ENCODE measurements around the gene NOP14. TPM values are rescaled to one million over a fixed set of nuclear protein-coding genes. Genes with fewer than 3 reads are reported as not detected.

NOP14 gene
- total RNA-seq, 1 experiment from 2014 or later: 33.6 TPM

DNA sequence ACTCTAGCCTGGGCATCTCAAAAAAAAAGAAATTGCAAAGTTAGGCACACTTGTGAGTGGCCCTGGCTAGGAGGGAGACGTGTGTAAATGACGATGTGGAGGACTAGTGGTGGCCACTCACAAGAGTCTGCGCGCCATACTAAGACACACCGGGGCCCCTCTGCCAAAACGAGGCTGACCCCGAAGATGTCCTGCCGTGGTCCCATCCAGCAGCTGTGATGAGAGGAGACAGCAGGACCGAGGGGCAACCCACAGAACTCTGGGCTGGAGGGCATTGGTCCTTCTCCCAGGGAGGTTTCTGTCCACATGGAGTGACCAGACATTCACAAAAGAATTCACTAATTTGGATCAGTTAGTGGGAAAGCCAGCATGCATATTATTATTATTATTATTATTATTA, 47.4 kb downstream of the NOP14 start:
- H3K4me2 ChIP-seq: no peak overlapping the region
- DNase-seq: no peak
- H4K20me1 ChIP-seq (ENCODE audit: insufficient read depth): no peaks in the 10 kb centered on the region
- H3K9me3 ChIP-seq (ENCODE audit: insufficient read depth, low read depth): no peaks in the 10 kb centered on the region
- H3K4me1 ChIP-seq (replicated peaks; ENCODE audit: insufficient read depth): no peaks in the 10 kb centered on the region
- no peaks in the 10 kb centered on the region for H3F3A ChIP-seq (ENCODE audit: insufficient read depth, low read depth)
- H3K79me2 ChIP-seq (ENCODE audit: low read depth): no peaks in the 10 kb centered on the region
- H3K4me3 ChIP-seq: no peak overlapping the region
- no peak for TF ChIP-seq EZH2 (IDR thresholded peaks at IDR 0.05; ENCODE audit: low read depth)
- TF ChIP-seq, protein P1, sequence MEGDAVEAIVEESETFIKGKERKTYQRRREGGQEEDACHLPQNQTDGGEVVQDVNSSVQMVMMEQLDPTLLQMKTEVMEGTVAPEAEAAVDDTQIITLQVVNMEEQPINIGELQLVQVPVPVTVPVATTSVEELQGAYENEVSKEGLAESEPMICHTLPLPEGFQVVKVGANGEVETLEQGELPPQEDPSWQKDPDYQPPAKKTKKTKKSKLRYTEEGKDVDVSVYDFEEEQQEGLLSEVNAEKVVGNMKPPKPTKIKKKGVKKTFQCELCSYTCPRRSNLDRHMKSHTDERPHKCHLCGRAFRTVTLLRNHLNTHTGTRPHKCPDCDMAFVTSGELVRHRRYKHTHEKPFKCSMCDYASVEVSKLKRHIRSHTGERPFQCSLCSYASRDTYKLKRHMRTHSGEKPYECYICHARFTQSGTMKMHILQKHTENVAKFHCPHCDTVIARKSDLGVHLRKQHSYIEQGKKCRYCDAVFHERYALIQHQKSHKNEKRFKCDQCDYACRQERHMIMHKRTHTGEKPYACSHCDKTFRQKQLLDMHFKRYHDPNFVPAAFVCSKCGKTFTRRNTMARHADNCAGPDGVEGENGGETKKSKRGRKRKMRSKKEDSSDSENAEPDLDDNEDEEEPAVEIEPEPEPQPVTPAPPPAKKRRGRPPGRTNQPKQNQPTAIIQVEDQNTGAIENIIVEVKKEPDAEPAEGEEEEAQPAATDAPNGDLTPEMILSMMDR (conservative IDR thresholded peaks at IDR 0.05): no peak
- intact Hi-C loops (cut with micrococcal nuclease; ENCODE audit: unreplicated experiment): no loop called here
- H3K36me3 ChIP-seq (ENCODE audit: low read depth): no peaks in the 10 kb centered on the region
- ChIA-PET CTCF (no interaction called here), POLR2A (ENCODE audit: unreplicated experiment) (no interaction called here)
- BruUV-seq (replicated peaks): no TSS peak
- H3K27me3 ChIP-seq (ENCODE audit: insufficient read depth, low read depth): no peaks in the 10 kb centered on the region
- H3K9me2 ChIP-seq (ENCODE audit: insufficient read depth): no peaks in the 10 kb centered on the region
- H3K27ac ChIP-seq: no peak overlapping the region
- H2AFZ ChIP-seq: no peak overlapping the region

DNA sequence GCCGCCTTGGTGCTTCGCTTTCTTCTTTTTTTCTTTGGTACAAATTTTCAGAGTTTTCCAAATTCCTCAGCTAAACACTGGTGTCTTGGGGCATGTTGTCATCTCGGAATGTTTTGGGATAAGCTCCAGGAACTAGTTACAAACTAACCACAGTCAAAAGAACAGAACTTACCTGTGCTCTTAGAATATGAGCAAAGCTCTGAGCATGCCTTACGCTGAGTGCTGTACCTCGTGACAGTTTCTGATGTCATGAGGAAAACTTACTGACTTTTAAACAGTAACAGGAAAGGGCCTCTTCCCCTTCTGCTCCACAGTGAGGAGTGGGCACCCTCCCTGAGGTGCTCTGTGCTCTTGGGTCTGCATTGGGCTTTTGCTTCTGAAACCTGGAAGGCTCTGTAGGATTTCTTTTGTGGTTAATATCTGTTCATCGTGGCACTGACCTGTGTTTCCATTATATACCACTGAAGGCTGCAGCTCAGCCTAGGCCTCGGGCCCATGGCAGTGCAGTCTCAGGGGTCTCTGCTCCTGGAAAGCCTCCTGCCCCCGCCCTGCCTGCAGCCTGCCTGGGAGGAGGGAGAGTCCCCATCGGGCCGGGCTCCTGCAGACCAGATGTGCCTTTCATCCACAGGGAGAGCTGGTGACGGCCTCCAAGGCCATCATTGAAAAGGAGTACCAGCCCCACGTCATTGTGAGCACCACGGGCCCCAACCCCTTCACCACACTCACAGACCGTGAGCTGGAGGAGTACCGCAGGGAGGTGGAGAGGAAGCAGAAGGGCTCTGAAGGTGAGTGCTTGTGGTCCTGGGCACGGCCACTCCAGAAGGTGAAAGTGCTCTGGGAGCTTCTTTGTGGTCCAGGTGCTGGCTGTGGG, 48.7 kb downstream of the NOP14 start:
- Histone ChIP-seq H3K79me2 (ENCODE audit: low read depth) (no peaks in the 10 kb centered on the region), H3K27me3 (ENCODE audit: insufficient read depth, low read depth) (no peaks in the 10 kb centered on the region), H3K4me2 (no peak overlapping the region), H3F3A (ENCODE audit: insufficient read depth, low read depth) (no peaks in the 10 kb centered on the region), H3K36me3 (ENCODE audit: low read depth) (no peaks in the 10 kb centered on the region), H4K20me1 (ENCODE audit: insufficient read depth) (no peaks in the 10 kb centered on the region), H3K4me1 (replicated peaks; ENCODE audit: insufficient read depth) (no peaks in the 10 kb centered on the region), H3K27ac (no peak overlapping the region), H3K9me3 (ENCODE audit: insufficient read depth, low read depth) (no peaks in the 10 kb centered on the region), H3K9me2 (ENCODE audit: insufficient read depth) (no peaks in the 10 kb centered on the region), H2AFZ (no peak overlapping the region), H3K4me3 (no peak overlapping the region)
- CTCF ChIA-PET: interaction anchor here (0.7 kb wide), 1 partner anchor 53 kb away, joined by 3 read pairs; no protein-coding TSS in a partner anchor
- no TSS peak for BruUV-seq (replicated peaks)
- TF ChIP-seq EZH2 (IDR thresholded peaks at IDR 0.05; ENCODE audit: low read depth): no peak
- TF ChIP-seq, protein P1 (conservative IDR thresholded peaks at IDR 0.05): no peak
- intact Hi-C loops (cut with micrococcal nuclease; ENCODE audit: unreplicated experiment): no loop called here
- DNase-seq: no peak
- POLR2A ChIA-PET (ENCODE audit: unreplicated experiment): no interaction called here

DNA sequence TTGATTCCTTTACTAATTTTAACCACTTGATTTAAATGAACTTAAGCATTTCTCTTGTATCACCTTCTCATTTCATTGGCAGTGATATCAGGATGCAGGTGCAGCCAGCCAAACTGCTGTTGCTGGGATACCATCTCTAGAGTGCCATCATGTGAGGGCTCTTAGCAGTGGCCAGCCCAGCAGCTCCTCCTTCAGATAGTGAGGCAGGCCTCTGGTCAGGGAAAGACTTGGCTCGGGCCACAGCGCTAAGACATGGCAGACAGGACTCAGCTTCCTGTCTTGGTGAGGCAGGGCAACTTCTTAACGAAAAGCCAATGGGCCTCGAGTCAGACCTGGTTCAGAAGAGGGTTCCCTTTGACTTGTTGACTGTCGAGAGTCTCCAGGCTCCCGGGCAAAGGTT, 50.0 kb downstream of the NOP14 start:
- CTCF ChIA-PET: no interaction called here
- no peak for DNase-seq

More for the DNA sequence above, 50.0 kb downstream of the NOP14 start:
- Histone ChIP-seq H3K9me2 (ENCODE audit: insufficient read depth) (no peaks in the 10 kb centered on the region), H3K27me3 (ENCODE audit: insufficient read depth, low read depth) (no peaks in the 10 kb centered on the region), H3K9me3 (ENCODE audit: insufficient read depth, low read depth) (no peaks in the 10 kb centered on the region), H3F3A (ENCODE audit: insufficient read depth, low read depth) (no peaks in the 10 kb centered on the region), H3K4me2 (no peak overlapping the region), H3K4me3 (no peak overlapping the region), H3K36me3 (ENCODE audit: low read depth) (no peaks in the 10 kb centered on the region), H2AFZ (no peak overlapping the region), H3K27ac (no peak overlapping the region), H3K79me2 (ENCODE audit: low read depth) (no peaks in the 10 kb centered on the region), H4K20me1 (ENCODE audit: insufficient read depth) (no peaks in the 10 kb centered on the region), H3K4me1 (replicated peaks; ENCODE audit: insufficient read depth) (no peaks in the 10 kb centered on the region)
- POLR2A ChIA-PET (ENCODE audit: unreplicated experiment): no interaction called here
- TF ChIP-seq, protein P1 (conservative IDR thresholded peaks at IDR 0.05): no peak
- no peak for TF ChIP-seq EZH2 (IDR thresholded peaks at IDR 0.05; ENCODE audit: low read depth)
- intact Hi-C loops (cut with micrococcal nuclease; ENCODE audit: unreplicated experiment): no loop called here
- no TSS peak for BruUV-seq (replicated peaks)
